Embryonic facial prominence (tissue), 1 donor: Measurements from ENCODE around the gene DHRS7.
A peak's percentile ranks its signal among the peaks of the same experiment; 100 is the strongest.

Source experiments
- DNase-seq: peaks from one replicate; pipeline ENCODE4 v3.0.0-alpha.2; 2016; ENCODE audit errors: extremely low spot score

The DHRS7 gene

GRCh38 chr14:60164712-60165546, at the start of gene DHRS7:
Gene DHRS7 (minus strand): TSS chr14:60165398. CDS start chr14:60165309, 89 bp downstream.
- DNase-seq = peak; percentile 70

GRCh38 chr14:60214415-60215126, 49.4 kb upstream of the DHRS7 start:
- no peak for DNase-seq

GRCh38 chr14:60214003-60214402, 48.8 kb upstream of the DHRS7 start:
- DNase-seq = no peak

GRCh38 chr14:60212503-60213371, 47.5 kb upstream of the DHRS7 start:
- no peak for DNase-seq

- no peak for DNase-seq
These were observed 46.0 kb upstream of the DHRS7 start for GRCh38 chr14:60211153-60211552.

- DNase-seq = no peak
These were observed 45.5 kb upstream of the DHRS7 start for GRCh38 chr14:60210703-60211102.

GRCh38 chr14:60206837-60207533, 41.8 kb upstream of the DHRS7 start:
- no peak for DNase-seq

GRCh38 chr14:60206249-60206670, 41.1 kb upstream of the DHRS7 start:
- no peak for DNase-seq

- no peak for DNase-seq
These were observed 39.9 kb upstream of the DHRS7 start for GRCh38 chr14:60204843-60205774.

GRCh38 chr14:60204104-60204842, 39.1 kb upstream of the DHRS7 start:
- DNase-seq = no peak

- no peak for DNase-seq
These were observed 34.1 kb upstream of the DHRS7 start for GRCh38 chr14:60199321-60199720.

GRCh38 chr14:60197629-60198303, 32.6 kb upstream of the DHRS7 start:
- DNase-seq = no peak

- DNase-seq = no peak
These were observed 31.1 kb upstream of the DHRS7 start for GRCh38 chr14:60196291-60196690.

GRCh38 chr14:60195179-60195810, 30.1 kb upstream of the DHRS7 start:
- DNase-seq = no peak

GRCh38 chr14:60189923-60190840, 25.0 kb upstream of the DHRS7 start:
- DNase-seq = no peak

GRCh38 chr14:60188696-60189095, 23.5 kb upstream of the DHRS7 start:
- no peak for DNase-seq

GRCh38 chr14:60188115-60188514, 22.9 kb upstream of the DHRS7 start:
- no peak for DNase-seq
